HG02970 (cell line): ENCODE results near the gene GATAD2B.
A peak's percentile ranks its signal among the peaks of the same experiment; 100 is the strongest.
"Not testable (repeated sequence)": the region's sequence is repeated elsewhere in the genome, so short reads cannot be mapped to it uniquely, and the experiment has no call there.

ENCODE experiments used
- ATAC-seq: cut with Tn5 transposase; IDR thresholded peaks from one replicate; pipeline ENCODE4 v1.9.1; 2021; ENCODE audit warnings: mild to moderate bottlenecking, moderate library complexity, moderate number of reproducible peaks; ENCODE audit not compliant: unreplicated experiment, low FRiP score

GATAD2B gene

GRCh38 chr1:153899509-153899908 is 23.3 kb downstream of the GATAD2B start:
- no peak for ATAC-seq

- not testable (repeated sequence) for ATAC-seq
These were observed 26.9 kb downstream of the GATAD2B start for GRCh38 chr1:153895866-153896265.

GRCh38 chr1:153891042-153891441 is 31.7 kb downstream of the GATAD2B start:
- ATAC-seq, result not testable (repeated sequence)

GRCh38 chr1:153888533-153888932 is 34.2 kb downstream of the GATAD2B start:
- ATAC-seq, result no peak

GRCh38 chr1:153886127-153886526 is 36.6 kb downstream of the GATAD2B start:
- no peak for ATAC-seq

- no peak for ATAC-seq
These were observed 39.5 kb downstream of the GATAD2B start for GRCh38 chr1:153883223-153883622.

GRCh38 chr1:153882296-153882912 is 40.4 kb downstream of the GATAD2B start:
- ATAC-seq, result no peak

- ATAC-seq, result no peak
These were observed 41.0 kb downstream of the GATAD2B start for GRCh38 chr1:153881751-153882150.

- no peak for ATAC-seq
These were observed 41.8 kb downstream of the GATAD2B start for GRCh38 chr1:153880962-153881361.

GRCh38 chr1:153880024-153880423 is 42.7 kb downstream of the GATAD2B start:
- ATAC-seq, result no peak

- ATAC-seq, result no peak
These were observed 45.7 kb downstream of the GATAD2B start for GRCh38 chr1:153877112-153877511.

GRCh38 chr1:153872934-153873333 is 49.8 kb downstream of the GATAD2B start:
- ATAC-seq, result no peak

- no peak for ATAC-seq
These were observed 50.4 kb downstream of the GATAD2B start for GRCh38 chr1:153872331-153872730.

- ATAC-seq, result no peak
These were observed 53.3 kb downstream of the GATAD2B start for GRCh38 chr1:153869486-153869885.

- no peak for ATAC-seq
These were observed 56.5 kb downstream of the GATAD2B start for GRCh38 chr1:153866045-153866850.

- no peak for ATAC-seq
These were observed 62.5 kb downstream of the GATAD2B start for GRCh38 chr1:153860285-153860684.

GRCh38 chr1:153857505-153857904 is 65.3 kb downstream of the GATAD2B start:
- no peak for ATAC-seq

- ATAC-seq, result no peak
These were observed 66.0 kb downstream of the GATAD2B start for GRCh38 chr1:153856763-153857162.

- ATAC-seq, result no peak
These were observed 70.6 kb downstream of the GATAD2B start for GRCh38 chr1:153852170-153852569.

- peak; percentile 72 for ATAC-seq
These were observed 73.1 kb downstream of the GATAD2B start for GRCh38 chr1:153849487-153850185.

GRCh38 chr1:153848805-153849204 is 74.0 kb downstream of the GATAD2B start:
- no peak for ATAC-seq
